Measurements from ENCODE around the gene ST6GALNAC3. TPM values are rescaled to one million over a fixed set of nuclear protein-coding genes. Genes with fewer than 3 reads are reported as not detected.
A peak's percentile ranks its signal among the peaks of the same experiment; 100 is the strongest.

Gene ST6GALNAC3
- total RNA-seq, 1 experiment from 2014 or later = 0.82 TPM

DNA sequence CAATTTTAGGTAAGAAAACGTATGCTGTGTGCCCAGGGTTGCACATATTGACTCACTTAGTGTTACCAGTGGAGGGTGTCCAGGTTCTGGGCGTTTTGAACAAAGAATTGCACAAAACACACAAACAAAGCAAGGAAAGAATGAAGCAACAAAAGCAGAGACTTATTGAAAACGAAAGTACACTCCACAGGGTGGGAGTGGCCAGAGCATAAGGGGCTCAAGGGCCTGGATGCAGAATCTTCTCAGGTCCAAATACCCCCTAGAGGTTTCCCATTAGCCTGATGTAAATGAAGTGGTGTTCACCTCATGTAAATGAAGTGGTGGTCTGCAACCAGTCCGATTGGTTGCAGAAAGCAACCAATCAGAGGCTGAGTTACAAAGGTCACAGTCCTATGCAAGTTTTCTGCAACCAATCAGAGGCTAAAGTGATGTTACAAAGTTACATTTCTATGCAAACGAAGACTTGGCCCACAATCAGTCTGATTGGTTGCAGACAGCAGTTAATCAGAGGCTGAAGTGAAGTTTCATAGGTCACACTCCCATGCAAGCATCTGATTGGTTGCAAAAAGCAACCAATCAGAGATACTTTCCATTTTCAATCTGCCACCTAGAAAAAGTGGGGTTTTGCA is 228.3 kb downstream of the ST6GALNAC3 start:
- Mint-ChIP-seq H3K4me1 (ENCODE audit: insufficient read depth, unreplicated experiment) (no peaks in the 10 kb centered on the region), H3K27ac (ENCODE audit: low read depth, unreplicated experiment) (no peak overlapping the region), H3K9me3 (ENCODE audit: unreplicated experiment) (no peaks in the 10 kb centered on the region), H3K36me3 (ENCODE audit: insufficient read depth, unreplicated experiment) (no peaks in the 10 kb centered on the region), H3K27me3 (ENCODE audit: insufficient read depth, unreplicated experiment) (peaks cover 20% of the 10 kb centered on the region), H3K4me3 (ENCODE audit: unreplicated experiment) (no peak overlapping the region)
- POLR2A ChIA-PET = interaction anchor here (0.5 to 1.1 kb wide), 3 partner anchors 41 to 1178 kb away, joined by 3 read pairs; no protein-coding TSS in a partner anchor
- DNase-seq (ENCODE audit: unreplicated experiment) = peak; percentile 14
- CTCF ChIA-PET = no interaction called here
- TF ChIP-seq, protein P1, sequence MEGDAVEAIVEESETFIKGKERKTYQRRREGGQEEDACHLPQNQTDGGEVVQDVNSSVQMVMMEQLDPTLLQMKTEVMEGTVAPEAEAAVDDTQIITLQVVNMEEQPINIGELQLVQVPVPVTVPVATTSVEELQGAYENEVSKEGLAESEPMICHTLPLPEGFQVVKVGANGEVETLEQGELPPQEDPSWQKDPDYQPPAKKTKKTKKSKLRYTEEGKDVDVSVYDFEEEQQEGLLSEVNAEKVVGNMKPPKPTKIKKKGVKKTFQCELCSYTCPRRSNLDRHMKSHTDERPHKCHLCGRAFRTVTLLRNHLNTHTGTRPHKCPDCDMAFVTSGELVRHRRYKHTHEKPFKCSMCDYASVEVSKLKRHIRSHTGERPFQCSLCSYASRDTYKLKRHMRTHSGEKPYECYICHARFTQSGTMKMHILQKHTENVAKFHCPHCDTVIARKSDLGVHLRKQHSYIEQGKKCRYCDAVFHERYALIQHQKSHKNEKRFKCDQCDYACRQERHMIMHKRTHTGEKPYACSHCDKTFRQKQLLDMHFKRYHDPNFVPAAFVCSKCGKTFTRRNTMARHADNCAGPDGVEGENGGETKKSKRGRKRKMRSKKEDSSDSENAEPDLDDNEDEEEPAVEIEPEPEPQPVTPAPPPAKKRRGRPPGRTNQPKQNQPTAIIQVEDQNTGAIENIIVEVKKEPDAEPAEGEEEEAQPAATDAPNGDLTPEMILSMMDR (IDR thresholded peaks at IDR 0.05; ENCODE audit: unreplicated experiment) = no peak
- BruUV-seq (replicated peaks) = no TSS peak
- intact Hi-C loops (cut with micrococcal nuclease) = no loop called here

- CTCF ChIA-PET = interaction anchor here (0.6 kb wide), 1 partner anchor 206 kb away, joined by 3 read pairs; no protein-coding TSS in a partner anchor
- peaks cover 20% of the 10 kb centered on the region for H3K27me3 Mint-ChIP-seq (ENCODE audit: insufficient read depth, unreplicated experiment)
- H3K4me3 Mint-ChIP-seq (ENCODE audit: unreplicated experiment) = no peak overlapping the region
- intact Hi-C loops (cut with micrococcal nuclease) = no loop called here
- TF ChIP-seq, protein P1 (IDR thresholded peaks at IDR 0.05; ENCODE audit: unreplicated experiment) = no peak
- H3K36me3 Mint-ChIP-seq (ENCODE audit: insufficient read depth, unreplicated experiment) = no peaks in the 10 kb centered on the region
- DNase-seq (ENCODE audit: unreplicated experiment) = no peak
- H3K4me1 Mint-ChIP-seq (ENCODE audit: insufficient read depth, unreplicated experiment) = no peaks in the 10 kb centered on the region
- POLR2A ChIA-PET = interaction anchor here (0.5 kb wide), 1 partner anchor 1178 kb away, joined by 3 read pairs; no protein-coding TSS in a partner anchor
- H3K9me3 Mint-ChIP-seq (ENCODE audit: unreplicated experiment) = no peaks in the 10 kb centered on the region
- no TSS peak for BruUV-seq (replicated peaks)
- no peak overlapping the region for H3K27ac Mint-ChIP-seq (ENCODE audit: low read depth, unreplicated experiment)
Observed at GRCh38 chr1:76303340-76303717, 228.8 kb downstream of the ST6GALNAC3 start.

GRCh38 chr1:76313304-76313703 is 238.8 kb downstream of the ST6GALNAC3 start:
- no TSS peak for BruUV-seq (replicated peaks)
- Mint-ChIP-seq H3K9me3 (ENCODE audit: unreplicated experiment) (no peaks in the 10 kb centered on the region), H3K36me3 (ENCODE audit: insufficient read depth, unreplicated experiment) (no peaks in the 10 kb centered on the region), H3K4me3 (ENCODE audit: unreplicated experiment) (no peak overlapping the region), H3K27ac (ENCODE audit: low read depth, unreplicated experiment) (no peak overlapping the region), H3K4me1 (ENCODE audit: insufficient read depth, unreplicated experiment) (no peaks in the 10 kb centered on the region), H3K27me3 (ENCODE audit: insufficient read depth, unreplicated experiment) (no peaks in the 10 kb centered on the region)
- CTCF ChIA-PET = no interaction called here
- TF ChIP-seq, protein P1 (IDR thresholded peaks at IDR 0.05; ENCODE audit: unreplicated experiment) = no peak
- no peak for DNase-seq (ENCODE audit: unreplicated experiment)
- intact Hi-C loops (cut with micrococcal nuclease) = no loop called here
- POLR2A ChIA-PET = interaction anchor here (1.2 kb wide), 1 partner anchor 539 kb away, joined by 3 read pairs; no protein-coding TSS in a partner anchor

- Mint-ChIP-seq H3K4me1 (ENCODE audit: insufficient read depth, unreplicated experiment) (no peaks in the 10 kb centered on the region), H3K36me3 (ENCODE audit: insufficient read depth, unreplicated experiment) (no peaks in the 10 kb centered on the region), H3K4me3 (ENCODE audit: unreplicated experiment) (no peak overlapping the region), H3K9me3 (ENCODE audit: unreplicated experiment) (no peaks in the 10 kb centered on the region), H3K27ac (ENCODE audit: low read depth, unreplicated experiment) (no peak overlapping the region), H3K27me3 (ENCODE audit: insufficient read depth, unreplicated experiment) (no peaks in the 10 kb centered on the region)
- no TSS peak for BruUV-seq (replicated peaks)
- POLR2A ChIA-PET = interaction anchor here (1.2 kb wide), 1 partner anchor 537 kb away, joined by 3 read pairs; no protein-coding TSS in a partner anchor
- TF ChIP-seq, protein P1 (IDR thresholded peaks at IDR 0.05; ENCODE audit: unreplicated experiment) = no peak
- intact Hi-C loops (cut with micrococcal nuclease) = no loop called here
- no peak for DNase-seq (ENCODE audit: unreplicated experiment)
- CTCF ChIA-PET = interaction anchor here (0.6 to 0.9 kb wide), 3 partner anchors 17 to 60 kb away, joined by 3 to 4 read pairs (median 4); no protein-coding TSS in a partner anchor
Observed at GRCh38 chr1:76314730-76315129, 240.2 kb downstream of the ST6GALNAC3 start.

Data from MCF 10A (cell line).